AG10803 (cell line): ENCODE measurements around the gene TMEM233.

Source experiments
- DNase-seq: peaks from one replicate; pipeline ENCODE4 v3.0.0; 2010; ENCODE audit warnings: low read depth
- H3K4me3 ChIP-seq: 2 replicates; pipeline ENCODE4 v1.5.1; 2011; ENCODE audit warnings: mild to moderate bottlenecking, low read length, control low read depth
- TF ChIP-seq, protein P1 (sequence below): conservative IDR thresholded peaks from 2 replicates; pipeline ENCODE4 v1.5.1; 2011; ENCODE audit warnings: mild to moderate bottlenecking, low read length, control low read depth, inconsistent platforms

Gene TMEM233

DNA sequence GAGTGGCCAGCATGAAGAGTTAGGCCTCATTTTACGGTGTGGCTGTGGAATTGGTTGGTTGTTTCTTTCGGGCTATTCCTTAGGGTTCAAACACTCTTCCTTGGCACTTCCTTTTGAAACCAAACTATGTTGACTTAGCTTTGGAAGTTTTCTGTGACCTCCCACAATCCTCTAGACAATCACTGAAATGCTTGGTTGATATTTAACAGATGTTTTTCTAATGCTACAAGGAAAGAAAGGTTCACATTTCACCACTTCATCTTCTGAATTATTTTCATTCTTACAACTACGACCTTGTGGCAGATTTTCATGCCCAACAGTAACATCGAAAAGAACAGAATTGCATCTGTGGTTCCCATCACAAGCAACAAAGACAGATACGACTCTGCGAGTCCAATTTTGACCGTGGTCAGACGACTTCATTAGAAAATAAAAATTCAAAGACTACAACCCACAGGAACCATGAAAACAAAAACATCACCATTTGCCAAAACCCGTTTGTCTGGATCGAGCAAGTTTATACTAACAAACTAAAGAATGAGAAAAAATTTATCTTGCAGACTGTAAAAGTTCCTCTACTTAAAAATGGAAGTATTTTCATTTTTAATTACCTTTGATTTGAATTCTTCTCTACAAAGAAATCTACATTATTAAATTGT is 91.3 kb downstream of the TMEM233 start:
- DNase-seq: peak; percentile 59
- TF ChIP-seq, protein P1, sequence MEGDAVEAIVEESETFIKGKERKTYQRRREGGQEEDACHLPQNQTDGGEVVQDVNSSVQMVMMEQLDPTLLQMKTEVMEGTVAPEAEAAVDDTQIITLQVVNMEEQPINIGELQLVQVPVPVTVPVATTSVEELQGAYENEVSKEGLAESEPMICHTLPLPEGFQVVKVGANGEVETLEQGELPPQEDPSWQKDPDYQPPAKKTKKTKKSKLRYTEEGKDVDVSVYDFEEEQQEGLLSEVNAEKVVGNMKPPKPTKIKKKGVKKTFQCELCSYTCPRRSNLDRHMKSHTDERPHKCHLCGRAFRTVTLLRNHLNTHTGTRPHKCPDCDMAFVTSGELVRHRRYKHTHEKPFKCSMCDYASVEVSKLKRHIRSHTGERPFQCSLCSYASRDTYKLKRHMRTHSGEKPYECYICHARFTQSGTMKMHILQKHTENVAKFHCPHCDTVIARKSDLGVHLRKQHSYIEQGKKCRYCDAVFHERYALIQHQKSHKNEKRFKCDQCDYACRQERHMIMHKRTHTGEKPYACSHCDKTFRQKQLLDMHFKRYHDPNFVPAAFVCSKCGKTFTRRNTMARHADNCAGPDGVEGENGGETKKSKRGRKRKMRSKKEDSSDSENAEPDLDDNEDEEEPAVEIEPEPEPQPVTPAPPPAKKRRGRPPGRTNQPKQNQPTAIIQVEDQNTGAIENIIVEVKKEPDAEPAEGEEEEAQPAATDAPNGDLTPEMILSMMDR: no peak
- H3K4me3 ChIP-seq: no peak overlapping the region

DNA sequence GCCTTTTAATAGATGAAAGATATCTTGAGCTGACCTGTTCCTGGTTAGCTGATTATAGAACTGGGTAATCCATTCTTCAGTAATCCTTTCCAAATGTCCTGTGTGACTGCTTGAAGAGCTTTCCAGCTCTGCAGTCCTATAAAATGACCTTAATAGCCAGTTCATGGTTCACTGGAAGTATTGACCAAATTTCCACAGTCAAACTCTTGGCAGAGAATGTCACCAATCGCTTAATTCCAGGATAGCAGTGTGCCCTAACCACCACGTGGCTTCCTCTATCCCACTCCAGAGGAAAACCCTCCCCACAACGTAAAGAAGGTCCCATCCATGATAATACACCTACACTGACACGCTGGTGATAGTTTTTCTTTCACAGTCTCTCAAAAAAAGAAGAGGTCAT is 91.8 kb downstream of the TMEM233 start:
- H3K4me3 ChIP-seq: no peak overlapping the region
- TF ChIP-seq, protein P1: no peak
- no peak for DNase-seq

DNA sequence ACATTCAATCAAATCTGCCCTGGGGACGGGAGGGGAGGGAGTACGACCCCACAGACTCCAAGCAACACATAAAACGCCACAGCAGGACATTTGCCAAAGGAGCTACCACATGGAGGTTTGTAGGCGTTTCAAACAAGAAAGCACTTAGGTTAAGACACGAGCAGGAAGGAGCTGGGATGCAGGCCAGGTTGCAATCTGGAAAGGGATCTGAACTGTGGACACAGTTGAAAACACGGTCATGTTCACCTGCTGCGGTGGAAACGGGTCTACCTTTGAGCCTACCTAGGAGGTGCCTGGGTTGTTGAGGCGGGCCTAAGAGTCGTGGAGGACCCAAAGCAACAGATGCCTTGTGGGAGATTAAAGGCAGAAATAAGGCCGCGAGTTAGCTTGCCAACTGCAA is 92.8 kb downstream of the TMEM233 start:
- TF ChIP-seq, protein P1: no peak
- DNase-seq: no peak
- no peak overlapping the region for H3K4me3 ChIP-seq

DNA sequence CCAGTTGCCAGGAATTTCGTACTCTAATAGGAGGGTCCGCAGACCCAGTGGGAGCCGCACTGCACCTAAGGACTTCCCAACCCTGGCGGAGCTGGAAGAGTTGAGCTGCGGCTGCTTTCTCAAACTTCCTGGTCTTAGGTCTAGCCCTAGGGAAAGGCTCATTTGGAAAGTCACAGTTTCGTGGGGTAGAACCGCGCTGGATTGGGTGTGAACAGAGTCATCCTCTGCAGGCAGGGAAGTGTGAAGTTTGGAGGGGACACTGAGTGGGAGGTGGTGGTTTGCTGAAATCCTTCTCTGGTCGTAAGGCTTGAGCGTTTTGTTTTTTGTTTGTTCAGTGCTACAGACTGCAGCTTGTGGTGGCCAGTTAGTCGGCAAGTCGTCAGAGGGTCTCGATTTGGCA is 93.2 kb downstream of the TMEM233 start:
- no peak for DNase-seq
- no peak overlapping the region for H3K4me3 ChIP-seq
- TF ChIP-seq, protein P1: no peak

DNA sequence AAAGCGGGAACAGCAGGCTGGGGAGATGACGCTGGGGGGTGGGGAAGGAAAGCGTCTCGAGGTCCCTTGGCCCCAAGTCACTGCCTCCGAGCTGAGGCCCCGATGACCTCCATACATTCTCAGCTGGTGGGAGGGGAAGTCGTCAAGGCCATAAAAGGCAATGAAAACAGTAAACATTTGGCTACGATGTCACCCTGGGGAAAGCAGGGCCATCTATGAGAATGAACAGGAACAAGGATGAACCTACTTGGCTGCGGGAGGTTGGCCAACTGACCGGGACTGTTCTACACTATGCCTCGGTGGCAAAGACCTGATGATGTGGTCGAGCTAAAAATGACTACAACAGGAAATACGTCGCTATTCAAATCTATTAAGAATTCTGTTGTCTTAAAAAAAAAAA is 93.8 kb downstream of the TMEM233 start:
- TF ChIP-seq, protein P1: no peak
- H3K4me3 ChIP-seq: no peak overlapping the region
- DNase-seq: no peak

DNA sequence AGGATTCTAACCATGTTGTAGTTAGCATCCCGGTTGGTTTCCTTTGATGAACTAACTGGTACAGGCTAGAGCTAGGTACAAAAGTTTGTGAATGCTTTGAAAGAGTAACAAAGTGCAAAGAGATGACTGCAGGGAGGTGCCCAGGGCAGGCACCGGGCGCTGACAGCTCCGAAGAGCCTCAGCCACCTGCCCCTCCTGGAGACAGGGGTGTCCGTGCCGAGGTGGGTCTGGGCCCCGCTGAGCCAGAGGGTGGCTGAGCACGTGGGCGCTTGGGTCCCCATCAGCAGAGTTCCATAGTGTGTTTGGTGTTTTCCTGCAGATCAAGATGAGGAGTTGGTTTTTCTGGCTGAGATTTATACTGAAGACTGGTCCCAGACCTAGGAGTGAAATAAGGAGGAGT is 94.3 kb downstream of the TMEM233 start:
- TF ChIP-seq, protein P1: no peak
- no peak overlapping the region for H3K4me3 ChIP-seq
- DNase-seq: no peak

DNA sequence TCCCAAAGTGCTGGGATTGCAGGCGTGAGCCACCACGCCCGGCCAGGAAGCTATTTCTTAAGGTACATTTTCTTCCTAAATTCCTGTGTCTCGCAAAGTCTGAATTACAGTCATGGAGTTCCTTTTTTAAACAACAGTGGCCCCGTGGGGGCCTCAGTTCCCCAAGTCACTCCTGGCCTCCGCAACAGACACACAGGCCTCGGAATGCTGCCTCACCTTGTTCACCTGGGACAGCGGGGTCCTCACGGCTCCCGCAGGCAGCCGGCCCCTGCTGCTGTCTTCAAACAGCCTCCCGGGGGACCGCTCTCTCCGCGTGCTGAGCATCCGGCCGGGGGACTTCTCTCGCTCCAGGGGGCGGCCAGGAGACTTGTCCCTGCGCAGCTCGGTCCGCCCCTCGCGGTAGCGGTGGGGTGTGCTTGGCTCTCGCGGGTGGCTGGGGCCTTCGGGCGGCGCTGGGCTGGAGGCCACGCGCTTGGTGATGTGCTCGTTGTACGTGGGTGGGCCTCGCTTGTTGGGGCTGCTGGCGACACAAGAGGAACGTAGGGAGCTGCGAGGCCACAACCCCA is 96.4 kb downstream of the TMEM233 start:
- H3K4me3 ChIP-seq: no peak overlapping the region
- no peak for DNase-seq
- TF ChIP-seq, protein P1: no peak
